IMR-90 (cell line): Measurements from ENCODE around the gene TECTA. TPM values are rescaled to one million over a fixed set of nuclear protein-coding genes. Genes with fewer than 3 reads are reported as not detected.

ENCODE experiments used
- ATAC-seq: fragments of 200-7000 bp; cut with Tn5 transposase; 2 replicates; pipeline ENCODE4 v1.9.1; 2020; ENCODE audit warnings: low read depth, mild to moderate bottlenecking, moderate library complexity
- BruUV-seq: library from RNA; stranded (reverse); fragments of 400-500 nt; replicated peaks from 2 replicates; lab custom pipeline; 2021; lab: Mats Ljungman, UMichigan
- CTCF ChIA-PET: fragments of 300-600 bp; formaldehyde crosslinking; extraction: SDS; loops from one replicate; lab custom pipeline; 2021; ENCODE audit warnings: antibody characterized with exemption; lab: Yijun Ruan, JAX
- POLR2A ChIA-PET: fragments of 300-600 bp; sonication (Branson Sonifier 250); formaldehyde crosslinking; loops from one replicate; lab custom pipeline; 2022; ENCODE audit warnings: antibody characterized with exemption; ENCODE audit not compliant: unreplicated experiment; lab: Charles Lee
- DNase-seq: peaks from one replicate; pipeline ENCODE4 v3.0.0; 2013
- H2AFZ ChIP-seq: replicated peaks from 2 replicates; pipeline ENCODE3; 2013; ENCODE audit warnings: low read length, mild to moderate bottlenecking; ENCODE audit not compliant: poor library complexity
- H2AK5ac ChIP-seq: 2 replicates; pipeline ENCODE4 v1.6.1; 2013; ENCODE audit warnings: low read depth, low read length, inconsistent platforms
- H2AK9ac ChIP-seq: replicated peaks from 2 replicates; pipeline ENCODE3; 2013; ENCODE audit warnings: mild to moderate bottlenecking, low read depth, low read length, moderate library complexity; ENCODE audit not compliant: poor library complexity
- H2BK120ac ChIP-seq: 2 replicates; pipeline ENCODE4 v1.6.1; 2013; ENCODE audit warnings: low read depth, low read length, inconsistent platforms
- H2BK15ac ChIP-seq: 3 replicates; pipeline ENCODE4 v1.6.1; 2013; ENCODE audit warnings: low read depth, low read length, inconsistent platforms
- H2BK20ac ChIP-seq: 2 replicates; pipeline ENCODE4 v1.6.1; 2013; ENCODE audit warnings: low read depth, mild to moderate bottlenecking, inconsistent platforms, low read length, moderate library complexity
- H2BK5ac ChIP-seq: 2 replicates; pipeline ENCODE4 v1.6.1; 2013; ENCODE audit warnings: mild to moderate bottlenecking, low read depth, low read length, inconsistent platforms; ENCODE audit not compliant: poor library complexity, severe bottlenecking
- H3K14ac ChIP-seq: replicated peaks from 2 replicates; pipeline ENCODE4 v1.6.1; 2013; ENCODE audit warnings: low read depth, low read length, inconsistent platforms
- H3K18ac ChIP-seq: 2 replicates; pipeline ENCODE4 v1.6.1; 2013; ENCODE audit warnings: low read depth, low read length, control low read depth
- H3K23ac ChIP-seq: 2 replicates; pipeline ENCODE4 v1.6.1; 2013; ENCODE audit warnings: low read depth, low read length, inconsistent platforms
- H3K27ac ChIP-seq: 2 replicates; pipeline ENCODE4 v1.5.1; 2013; ENCODE audit warnings: mild to moderate bottlenecking, control low read depth, low read length; ENCODE audit not compliant: insufficient read depth
- H3K27me3 ChIP-seq: 2 replicates; pipeline ENCODE4 v1.6.1; 2013; ENCODE audit warnings: low read length; ENCODE audit not compliant: control insufficient read depth, insufficient read depth
- H3K36me3 ChIP-seq: 2 replicates; pipeline ENCODE4 v1.6.1; 2013; ENCODE audit warnings: low read length, mixed read lengths; ENCODE audit not compliant: control insufficient read depth, insufficient read depth
- H3K4ac ChIP-seq: 2 replicates; pipeline ENCODE4 v1.6.1; 2013; ENCODE audit warnings: low read depth, low read length, inconsistent platforms
- H3K4me1 ChIP-seq: 2 replicates; pipeline ENCODE4 v1.6.1; 2013; ENCODE audit warnings: low read length, mixed read lengths; ENCODE audit not compliant: control insufficient read depth, insufficient read depth
- H3K4me2 ChIP-seq: 2 replicates; pipeline ENCODE4 v1.6.1; 2013; ENCODE audit warnings: low read depth, mild to moderate bottlenecking, control low read depth, low read length, moderate library complexity
- H3K4me3 ChIP-seq: 2 replicates; pipeline ENCODE4 v1.5.1; 2013; ENCODE audit warnings: low read depth, mild to moderate bottlenecking, control low read depth, low read length, moderate library complexity; ENCODE audit not compliant: insufficient read depth
- H3K56ac ChIP-seq: 2 replicates; pipeline ENCODE4 v1.6.1; 2013; ENCODE audit warnings: low read length, inconsistent platforms; ENCODE audit not compliant: insufficient read depth; ENCODE audit errors: extremely low read depth
- H3K79me1 ChIP-seq, 2 experiments: 2 replicates each; pipeline ENCODE4 v1.6.1; 2013; ENCODE audit warnings: low read length in 2 of 2, inconsistent platforms in 1 of 2, low read depth in 1 of 2
- H3K9ac ChIP-seq: 2 replicates; pipeline ENCODE4 v1.6.1; 2013; ENCODE audit warnings: low read depth, low read length, control low read depth
- H3K9me1 ChIP-seq: 2 replicates; pipeline ENCODE4 v1.6.1; 2013; ENCODE audit warnings: low read length, inconsistent platforms; ENCODE audit not compliant: insufficient read depth
- H3K9me3 ChIP-seq: 2 replicates; pipeline ENCODE4 v1.6.1; 2013; ENCODE audit warnings: low read length; ENCODE audit not compliant: control insufficient read depth, insufficient read depth
- H4K20me1 ChIP-seq: 2 replicates; pipeline ENCODE4 v1.6.1; 2013; ENCODE audit warnings: low read length, inconsistent platforms; ENCODE audit not compliant: insufficient read depth
- H4K5ac ChIP-seq: 2 replicates; pipeline ENCODE4 v1.6.1; 2013; ENCODE audit warnings: mild to moderate bottlenecking, low read depth, low read length, control low read depth
- H4K8ac ChIP-seq, 2 experiments: 2 replicates each; pipeline ENCODE4 v1.6.1; 2013; ENCODE audit warnings: low read depth in 2 of 2, low read length in 2 of 2, control low read depth in 1 of 2, inconsistent platforms in 1 of 2
- H4K91ac ChIP-seq: 2 replicates; pipeline ENCODE4 v1.6.1; 2013; ENCODE audit warnings: low read depth, low read length, inconsistent platforms; ENCODE audit not compliant: insufficient read depth
- RAD21 ChIP-seq: IDR thresholded peaks from 2 replicates; pipeline ENCODE4 v1.6.1; 2012; ENCODE audit warnings: low read length, improper control_type of control experiment
- RCOR1 ChIP-seq: IDR thresholded peaks from 2 replicates; pipeline ENCODE4 v1.6.1; 2012; ENCODE audit warnings: mild to moderate bottlenecking, low read length, improper control_type of control experiment; ENCODE audit not compliant: insufficient replicate concordance
- WGBS, 2 experiments: methylation state at CpG; one replicate each; pipeline versions ENCODE4 v1.1.5 to v1.1.7; 2013; ENCODE audit warnings: missing lambda C conversion rate in 2 of 2; ENCODE audit not compliant: insufficient read length in 1 of 2; ENCODE audit errors: extremely low coverage in 2 of 2; 5-methylcytosine and 5-hydroxymethylcytosine counted together
- dilution Hi-C: fragments of 300-500 bp; cut with HindIII; formaldehyde crosslinking; loops from one replicate; pipeline ENCODE4 v1.14.3; 2018; ENCODE audit warnings: low sequenced_read_pairs; ENCODE audit not compliant: unreplicated experiment
- in situ Hi-C: fragments of 300-500 bp; cut with MboI; formaldehyde crosslinking; loops from 3 replicates; pipeline ENCODE4 v1.14.3; 2019; ENCODE audit warnings: low sequenced_read_pairs, inconsistent platforms, mixed read lengths
- intact Hi-C: fragments of 100-400 bp; cut with micrococcal nuclease; formaldehyde crosslinking; loops from 2 replicates; pipeline ENCODE4 v1.10.0; 2022
- polyA plus RNA-seq, 3 experiments: library from polyadenylated mRNA; depleted of rRNA; stranded (reverse); fragments of >200 nt; gene quantifications; 2 replicates each; pipeline ENCODE4 v1.2.3, GENCODE V29; 2012; ENCODE audit warnings: low replicate concordance in 1 of 3
- total RNA-seq: library from RNA; depleted of rRNA; stranded (reverse); fragments of >200 nt; gene quantifications from 2 replicates; pipeline ENCODE4 v1.2.3, GENCODE V29; 2012

TECTA gene
- total and polyA plus RNA-seq, 2 of the 4 experiments (the other 2 are of a cell fraction): 0.17 to 0.18 TPM

- CTCF ChIA-PET: interaction anchor here (0.8 to 1.0 kb wide), 2 partner anchors 84 to 600 kb away, joined by 3 read pairs; partner anchors contain the start of gene GRIK4
- no peaks in the 10 kb centered on the region for H4K20me1 ChIP-seq
- H3K9ac ChIP-seq: no peak overlapping the region
- no peak overlapping the region for H3K27ac ChIP-seq
- no peak for DNase-seq
- no peak overlapping the region for H3K14ac ChIP-seq
- H2AK9ac ChIP-seq: no peak overlapping the region
- POLR2A ChIA-PET: no interaction called here
- H4K8ac ChIP-seq: no peak overlapping the region
- no peak overlapping the region for H2AFZ ChIP-seq
- in situ Hi-C loops: no loop called here
- H3K4ac ChIP-seq: no peak overlapping the region
- H3K79me1 ChIP-seq: no peaks in the 10 kb centered on the region
- H3K4me1 ChIP-seq: no peaks in the 10 kb centered on the region
- no peak overlapping the region for H4K5ac ChIP-seq
- no peak for ATAC-seq
- dilution Hi-C loops: no loop called here
- H4K91ac ChIP-seq: no peak overlapping the region
- no peak overlapping the region for H2AK5ac ChIP-seq
- TF ChIP-seq RCOR1: no peak
- no peak for TF ChIP-seq RAD21
- H3K9me3 ChIP-seq: no peaks in the 10 kb centered on the region
- no peak overlapping the region for H2BK120ac ChIP-seq
- no peak overlapping the region for H3K23ac ChIP-seq
- peaks cover 34% of the 10 kb centered on the region for H3K27me3 ChIP-seq
- intact Hi-C loops: loop anchor here (5.0 kb wide), 3 partner anchors 304 to 481 kb away; no protein-coding TSS in a partner anchor
- no peak overlapping the region for H3K56ac ChIP-seq
- BruUV-seq: no TSS peak
- no peaks in the 10 kb centered on the region for H3K36me3 ChIP-seq
- no CpG with 5 or more reads among the region's 10 CpGs for WGBS, 2 experiments
- no peak overlapping the region for H3K18ac ChIP-seq
- no peak overlapping the region for H2BK5ac ChIP-seq
- no peaks in the 10 kb centered on the region for H3K9me1 ChIP-seq
- no peak overlapping the region for H2BK20ac ChIP-seq
- H2BK15ac ChIP-seq: no peak overlapping the region
- no peak overlapping the region for H3K4me2 ChIP-seq
- H3K4me3 ChIP-seq: no peak overlapping the region
These were observed 10.1 kb downstream of the TECTA start for GRCh38 chr11:121110871-121111724.
